OCI-LY1 (cell line): Measurements from ENCODE around the gene RXYLT1.
"Not testable (repeated sequence)": the region's sequence is repeated elsewhere in the genome, so short reads cannot be mapped to it uniquely, and the experiment has no call there.

ENCODE experiments used
- H2AFZ ChIP-seq: fragments of 200-600 bp; sonication (generic), shearing (Covaris generic); 2 replicates; pipeline ENCODE4 v1.6.0; 2014; ENCODE audit warnings: antibody characterized with exemption, mild to moderate bottlenecking, low read length
- H3F3A ChIP-seq: fragments of 200-600 bp; sonication (generic), shearing (Covaris generic); 2 replicates; pipeline ENCODE4 v1.6.0; 2014; ENCODE audit warnings: mild to moderate bottlenecking, antibody characterized with exemption, low read length, moderate library complexity; ENCODE audit not compliant: insufficient read depth
- H3K27ac ChIP-seq: fragments of 200-600 bp; sonication (generic); 2 replicates; pipeline ENCODE4 v1.5.1; 2014; ENCODE audit warnings: low read length, mixed run types, mild to moderate bottlenecking, low read depth; ENCODE audit not compliant: poor library complexity, severe bottlenecking
- H3K27me3 ChIP-seq: fragments of 200-600 bp; sonication (generic); 2 replicates; pipeline ENCODE4 v1.6.0; 2014; ENCODE audit warnings: antibody characterized with exemption, mild to moderate bottlenecking, low read length, moderate library complexity; ENCODE audit not compliant: insufficient read depth
- H3K36me3 ChIP-seq: fragments of 200-600 bp; sonication (generic); 2 replicates; pipeline ENCODE4 v1.6.1; 2014; ENCODE audit warnings: mild to moderate bottlenecking, antibody characterized with exemption, low read length, moderate library complexity, mixed read lengths; ENCODE audit not compliant: insufficient read depth
- H3K4me1 ChIP-seq: fragments of 200-600 bp; sonication (generic); 2 replicates; pipeline ENCODE4 v1.5.1; 2014; ENCODE audit warnings: mild to moderate bottlenecking, low read length, moderate library complexity; ENCODE audit not compliant: insufficient read depth, severe bottlenecking
- H3K4me2 ChIP-seq: fragments of 200-600 bp; sonication (generic), shearing (Covaris generic); 2 replicates; pipeline ENCODE4 v1.6.1; 2014; ENCODE audit warnings: low read length
- H3K4me3 ChIP-seq: fragments of 200-600 bp; sonication (generic); 2 replicates; pipeline ENCODE4 v1.5.1; 2014; ENCODE audit warnings: low read length, low read depth, mild to moderate bottlenecking, mixed read lengths; ENCODE audit not compliant: poor library complexity, severe bottlenecking
- H3K79me2 ChIP-seq: fragments of 200-600 bp; shearing (Covaris generic); 2 replicates; pipeline ENCODE4 v1.6.1; 2016; ENCODE audit warnings: mixed run types, low read length, mixed read lengths; ENCODE audit not compliant: insufficient read depth
- H3K9ac ChIP-seq: fragments of 200-600 bp; sonication (generic), shearing (Covaris generic); 2 replicates; pipeline ENCODE4 v1.6.1; 2014; ENCODE audit warnings: mild to moderate bottlenecking, low read length, mixed read lengths
- H3K9me2 ChIP-seq: fragments of 200-600 bp; sonication (generic), shearing (Covaris generic); 2 replicates; pipeline ENCODE4 v1.6.1; 2014; ENCODE audit warnings: low read depth, mild to moderate bottlenecking, low read length, mixed read lengths
- H3K9me3 ChIP-seq: fragments of 200-600 bp; shearing (Covaris generic); 2 replicates; pipeline ENCODE4 v1.6.1; 2014; ENCODE audit warnings: low read length, mixed read lengths
- H4K20me1 ChIP-seq: fragments of 200-600 bp; sonication (generic), shearing (Covaris generic); 2 replicates; pipeline ENCODE4 v1.6.0; 2016; ENCODE audit warnings: mild to moderate bottlenecking, low read length; ENCODE audit not compliant: insufficient read depth
- EZH2 ChIP-seq: fragments of 200-600 bp; sonication (generic), shearing (Covaris generic); IDR thresholded peaks from 2 replicates; pipeline ENCODE4 v1.8.0; 2017; ENCODE audit warnings: borderline replicate concordance, mixed run types, mild to moderate bottlenecking, antibody characterized with exemption, low read length, moderate library complexity, mixed read lengths
- TF ChIP-seq, protein P1 (sequence below): fragments of 200-600 bp; sonication (generic), shearing (Covaris generic); IDR thresholded peaks from 2 replicates; pipeline ENCODE4 v1.5.1; 2017; ENCODE audit warnings: mild to moderate bottlenecking, antibody characterized with exemption, low read length, moderate library complexity, mixed read lengths

Gene RXYLT1

GRCh38 chr12:63746470-63746869 is 33.2 kb upstream of the RXYLT1 start:
- not testable (repeated sequence) for H4K20me1 ChIP-seq, H3K36me3 ChIP-seq, H3K9me3 ChIP-seq, H3F3A ChIP-seq, H3K79me2 ChIP-seq, H3K4me3 ChIP-seq, H3K9ac ChIP-seq, H2AFZ ChIP-seq, H3K27me3 ChIP-seq, H3K4me2 ChIP-seq, H3K4me1 ChIP-seq, H3K9me2 ChIP-seq, H3K27ac ChIP-seq

- not testable (repeated sequence) for H2AFZ ChIP-seq, H3K27ac ChIP-seq, H3K27me3 ChIP-seq, H3K36me3 ChIP-seq, H3K4me3 ChIP-seq, H4K20me1 ChIP-seq, H3K9ac ChIP-seq, H3K79me2 ChIP-seq, H3K4me1 ChIP-seq, H3K9me2 ChIP-seq, H3F3A ChIP-seq, H3K4me2 ChIP-seq, H3K9me3 ChIP-seq
Measured at GRCh38 chr12:63747136-63747535, 32.6 kb upstream of the RXYLT1 start.

DNA sequence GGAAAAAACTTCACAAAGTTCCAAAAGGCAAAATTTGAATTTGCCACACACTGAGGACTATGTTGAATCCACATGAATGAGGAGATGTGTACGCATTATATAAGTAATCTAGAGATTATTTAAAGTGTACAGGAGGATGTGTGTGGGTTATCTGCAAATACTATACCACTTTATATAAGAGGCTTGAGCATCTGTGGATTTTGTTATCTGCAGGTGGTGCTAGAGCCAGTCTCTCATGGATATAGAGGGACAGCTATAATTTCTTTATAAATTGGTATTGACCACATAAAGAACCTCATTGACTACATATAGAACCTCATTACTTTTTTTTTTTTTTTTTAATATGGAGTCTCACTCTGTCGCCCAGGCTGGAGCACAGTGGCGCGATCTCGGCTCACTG is 32.2 kb upstream of the RXYLT1 start:
- Histone ChIP-seq H3K79me2 (no peaks in the 10 kb centered on the region), H3K4me2 (no peak overlapping the region), H3K4me3 (no peak overlapping the region), H3K36me3 (no peaks in the 10 kb centered on the region), H4K20me1 (no peaks in the 10 kb centered on the region), H3K27me3 (no peaks in the 10 kb centered on the region), H2AFZ (no peak overlapping the region), H3K9me2 (no peaks in the 10 kb centered on the region), H3K4me1 (no peaks in the 10 kb centered on the region), H3K9ac (no peak overlapping the region), H3K27ac (no peak overlapping the region), H3K9me3 (no peaks in the 10 kb centered on the region), H3F3A (no peaks in the 10 kb centered on the region)
- no peak for TF ChIP-seq EZH2
- TF ChIP-seq, protein P1, sequence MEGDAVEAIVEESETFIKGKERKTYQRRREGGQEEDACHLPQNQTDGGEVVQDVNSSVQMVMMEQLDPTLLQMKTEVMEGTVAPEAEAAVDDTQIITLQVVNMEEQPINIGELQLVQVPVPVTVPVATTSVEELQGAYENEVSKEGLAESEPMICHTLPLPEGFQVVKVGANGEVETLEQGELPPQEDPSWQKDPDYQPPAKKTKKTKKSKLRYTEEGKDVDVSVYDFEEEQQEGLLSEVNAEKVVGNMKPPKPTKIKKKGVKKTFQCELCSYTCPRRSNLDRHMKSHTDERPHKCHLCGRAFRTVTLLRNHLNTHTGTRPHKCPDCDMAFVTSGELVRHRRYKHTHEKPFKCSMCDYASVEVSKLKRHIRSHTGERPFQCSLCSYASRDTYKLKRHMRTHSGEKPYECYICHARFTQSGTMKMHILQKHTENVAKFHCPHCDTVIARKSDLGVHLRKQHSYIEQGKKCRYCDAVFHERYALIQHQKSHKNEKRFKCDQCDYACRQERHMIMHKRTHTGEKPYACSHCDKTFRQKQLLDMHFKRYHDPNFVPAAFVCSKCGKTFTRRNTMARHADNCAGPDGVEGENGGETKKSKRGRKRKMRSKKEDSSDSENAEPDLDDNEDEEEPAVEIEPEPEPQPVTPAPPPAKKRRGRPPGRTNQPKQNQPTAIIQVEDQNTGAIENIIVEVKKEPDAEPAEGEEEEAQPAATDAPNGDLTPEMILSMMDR: no peak

DNA sequence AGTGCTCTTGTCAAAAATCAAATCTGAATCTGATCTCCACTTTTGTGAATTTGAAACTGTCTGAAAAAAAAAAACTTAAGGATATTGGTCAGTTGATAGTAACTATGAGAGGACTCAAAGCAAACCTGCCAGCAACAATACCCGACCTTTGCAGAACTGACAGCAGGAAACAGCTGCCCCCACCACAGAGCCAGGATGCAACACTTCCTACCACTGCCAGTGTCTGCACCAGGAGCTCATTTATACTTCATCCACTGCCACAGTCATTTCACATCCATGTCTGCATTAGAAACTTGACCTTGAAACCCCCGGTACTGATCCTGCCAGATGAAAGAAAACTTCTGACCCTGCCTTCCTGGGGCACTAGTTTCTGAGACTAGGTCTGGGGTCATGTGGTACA is 27.4 kb upstream of the RXYLT1 start:
- Histone ChIP-seq H3K4me3 (no peak overlapping the region), H3K79me2 (no peaks in the 10 kb centered on the region), H3K27ac (no peak overlapping the region), H3K36me3 (no peaks in the 10 kb centered on the region), H3K9ac (no peak overlapping the region), H2AFZ (no peak overlapping the region), H3K9me3 (no peaks in the 10 kb centered on the region), H3K9me2 (no peaks in the 10 kb centered on the region), H4K20me1 (no peaks in the 10 kb centered on the region), H3F3A (no peaks in the 10 kb centered on the region), H3K4me2 (no peak overlapping the region), H3K27me3 (no peaks in the 10 kb centered on the region), H3K4me1 (no peaks in the 10 kb centered on the region)
- TF ChIP-seq, protein P1: no peak
- TF ChIP-seq EZH2: no peak
